ENCODE measurements around the gene CHMP2A.
"Not testable (repeated sequence)": the region's sequence is repeated elsewhere in the genome, so short reads cannot be mapped to it uniquely, and the experiment has no call there.

Gene CHMP2A

GRCh38 chr19:58513694-58514563 lies 41.0 kb downstream of the CHMP2A start:
- DNase-seq (ENCODE audit: low read depth in 1 of 2, low spot score in 1 of 2) = peak; percentile 90 to 92

GRCh38 chr19:58513213-58513693 lies 41.7 kb downstream of the CHMP2A start:
- DNase-seq (ENCODE audit: low read depth in 1 of 2, low spot score in 1 of 2) = no peak

DNA sequence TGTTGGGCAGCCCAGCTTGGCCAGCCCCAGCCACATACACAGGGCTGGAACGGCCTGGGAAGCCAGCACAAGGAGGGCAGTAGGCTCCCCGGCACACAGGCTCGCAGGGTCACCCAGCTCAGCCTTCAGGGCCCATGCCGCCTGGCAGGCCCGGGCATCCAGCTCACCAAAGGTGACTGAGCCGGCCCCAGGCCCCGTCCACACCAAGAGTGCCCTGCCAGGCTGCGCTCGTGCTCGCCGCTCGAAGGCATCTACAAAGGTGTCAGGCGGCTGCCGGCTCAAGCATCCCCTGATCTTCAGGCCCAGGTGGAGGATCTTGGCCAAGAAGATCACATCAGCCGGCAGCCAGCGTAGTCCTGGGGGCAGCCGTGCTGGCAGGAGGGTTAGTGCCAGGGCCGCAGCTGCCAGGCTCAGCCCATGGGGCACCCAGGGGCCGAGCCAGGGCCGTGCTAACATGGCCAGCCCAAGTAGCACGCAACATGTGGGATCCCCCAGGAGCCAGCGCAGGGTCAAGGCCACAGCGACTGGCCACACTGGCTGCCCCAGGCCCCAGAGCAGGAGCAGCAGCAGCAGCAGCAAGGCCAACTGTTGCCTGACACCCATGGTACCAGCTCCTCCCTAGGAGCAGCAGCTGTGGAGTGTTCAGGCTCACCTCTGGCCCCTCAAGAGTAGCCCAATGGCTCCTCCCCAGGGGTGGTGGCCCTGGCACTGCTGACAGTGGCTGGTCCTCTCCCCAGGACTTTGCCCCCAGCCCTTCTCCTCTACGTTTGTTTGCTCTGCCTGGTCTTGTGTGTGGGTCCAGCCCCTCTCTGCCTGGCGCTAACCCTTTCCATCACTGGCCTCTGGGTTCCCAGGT lies 43.3 kb downstream of the CHMP2A start, which contains the start of gene SLC27A5:
TSS of gene SLC27A5 (minus strand) at position 640 of the 856 bp plus-strand sequence. CDS start at position 603, 37 bp downstream.
- no peak for DNase-seq (ENCODE audit: low read depth in 1 of 2, low spot score in 1 of 2)

DNA sequence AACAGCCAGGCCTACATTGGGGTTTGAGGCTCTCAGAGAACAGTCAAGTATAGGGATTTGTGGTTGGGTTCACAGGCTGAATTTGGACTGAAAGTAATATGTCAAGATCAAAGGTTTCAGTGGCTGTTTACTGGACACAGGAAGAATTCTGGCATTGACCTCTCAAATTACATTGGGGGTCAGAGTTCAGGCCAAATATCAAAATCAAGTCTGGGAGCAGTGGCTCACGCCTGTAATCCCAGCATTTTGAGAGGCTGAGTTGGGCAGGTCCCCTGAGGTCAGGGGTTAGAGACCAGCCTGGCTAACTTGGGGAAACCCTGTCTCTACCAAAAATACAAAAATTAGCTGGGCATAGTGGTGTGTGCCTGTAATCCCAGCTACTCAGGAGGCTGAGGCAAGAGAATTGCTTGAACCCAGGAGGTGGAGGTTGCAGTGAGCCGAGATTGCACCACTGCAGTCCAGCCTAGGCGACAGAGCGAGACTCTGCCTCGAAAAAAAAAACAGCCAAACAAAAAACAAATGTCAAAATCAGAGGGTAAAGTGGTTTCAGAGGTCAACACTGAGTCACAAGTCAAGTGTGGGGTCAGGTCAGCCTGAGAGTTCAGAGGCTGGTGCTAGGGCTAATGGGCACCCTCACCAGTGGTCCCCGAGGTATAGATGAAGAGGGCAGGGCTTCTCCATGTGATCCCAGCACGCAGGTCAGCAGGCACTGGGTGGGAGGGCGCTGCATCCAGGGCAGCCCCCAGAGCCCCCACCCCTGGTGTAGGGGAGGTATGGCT lies 44.6 kb downstream of the CHMP2A start:
- DNase-seq (ENCODE audit: low read depth in 1 of 2, low spot score in 1 of 2) = no peak

DNA sequence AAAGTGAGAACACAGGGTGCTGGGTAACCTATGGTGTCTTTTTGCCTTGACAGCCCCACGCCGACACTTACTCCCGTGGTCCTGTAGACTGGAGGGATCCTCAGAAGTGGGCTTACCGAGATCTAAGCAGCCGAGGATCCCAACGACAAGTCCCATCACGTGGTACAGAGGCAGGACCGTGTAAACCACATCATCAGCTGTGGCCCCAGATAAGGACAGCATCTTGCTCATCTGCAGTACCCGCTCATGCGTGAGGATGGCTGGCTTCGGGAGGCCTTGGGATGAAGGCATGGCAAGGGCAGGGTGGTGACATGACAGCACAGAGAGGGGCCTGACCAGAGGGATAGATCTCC lies 45.2 kb downstream of the CHMP2A start:
- no peak for DNase-seq (ENCODE audit: low read depth in 1 of 2, low spot score in 1 of 2)

DNA sequence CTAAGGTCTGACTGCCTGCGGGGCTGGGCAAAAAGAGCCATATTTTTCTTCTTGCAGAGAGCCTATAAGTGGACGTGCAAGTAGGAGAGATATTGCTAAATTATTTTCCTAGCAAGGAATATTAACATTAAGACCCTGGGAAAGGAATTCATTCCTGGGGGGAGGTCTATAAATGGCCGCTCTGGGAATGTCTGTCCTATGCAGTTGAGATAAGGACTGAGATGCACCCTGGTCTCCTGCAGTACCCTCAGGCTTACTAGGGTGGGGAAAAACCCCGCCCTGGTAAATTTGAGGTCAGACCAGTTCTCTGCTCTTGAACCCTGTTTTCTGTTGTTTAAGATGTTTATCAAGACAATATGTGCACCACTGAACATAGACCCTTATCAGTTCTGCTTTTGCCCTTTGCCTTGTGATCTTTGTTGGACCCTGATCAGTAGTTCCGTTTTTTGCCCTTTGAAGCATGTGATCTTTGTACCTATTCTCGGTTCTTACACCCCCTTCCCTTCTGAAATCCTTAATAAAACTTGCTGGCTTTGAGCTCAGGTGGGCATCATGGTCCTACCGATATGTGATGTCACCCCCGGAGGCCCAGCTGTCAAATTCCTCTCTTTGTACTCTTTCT lies 47.2 kb downstream of the CHMP2A start:
- not testable (repeated sequence) for DNase-seq (ENCODE audit: low read depth in 1 of 2, low spot score in 1 of 2)
